OCI-LY7 (cell line): Measurements from ENCODE around the gene HRCT1. TPM values are rescaled to one million over a fixed set of nuclear protein-coding genes. Genes with fewer than 3 reads are reported as not detected.
A peak's percentile ranks its signal among the peaks of the same experiment; 100 is the strongest.

Experiments
- BruUV-seq: library from RNA; stranded (reverse); fragments of 400-500 nt; replicated peaks from 2 replicates; lab custom pipeline; 2021; lab: Mats Ljungman, UMichigan
- CTCF ChIA-PET: fragments of 300-600 bp; sonication (Branson Sonifier 250); formaldehyde crosslinking; loops from one replicate; lab custom pipeline; 2022; ENCODE audit warnings: antibody characterized with exemption; ENCODE audit not compliant: unreplicated experiment; lab: Charles Lee
- POLR2A ChIA-PET: fragments of 300-600 bp; sonication (Branson Sonifier 250); formaldehyde crosslinking; loops from one replicate; lab custom pipeline; 2022; ENCODE audit warnings: antibody characterized with exemption; lab: Charles Lee
- DNase-seq: peaks from one replicate; pipeline ENCODE4 v3.0.0-alpha.2; 2015; ENCODE audit warnings: low spot score
- H2AFZ ChIP-seq: fragments of 200-600 bp; sonication (generic), shearing (Covaris generic); 2 replicates; pipeline ENCODE4 v1.6.1; 2014; ENCODE audit warnings: mild to moderate bottlenecking, antibody characterized with exemption, low read length, moderate library complexity
- H3K27ac ChIP-seq: fragments of 200-600 bp; sonication (generic); 2 replicates; pipeline ENCODE4 v1.5.1; 2014; ENCODE audit warnings: mixed run types, low read depth, mild to moderate bottlenecking, moderate library complexity, low read length, inconsistent platforms; ENCODE audit not compliant: poor library complexity, severe bottlenecking
- H3K36me3 ChIP-seq: fragments of 200-600 bp; sonication (generic); 2 replicates; pipeline ENCODE4 v1.6.1; 2014; ENCODE audit warnings: mild to moderate bottlenecking, antibody characterized with exemption, low read length, moderate library complexity, mixed read lengths; ENCODE audit not compliant: insufficient read depth
- H3K4me1 ChIP-seq: fragments of 200-600 bp; sonication (generic); 2 replicates; pipeline ENCODE4 v1.5.1; 2014; ENCODE audit warnings: mild to moderate bottlenecking, low read length; ENCODE audit not compliant: insufficient read depth, poor library complexity, severe bottlenecking
- H3K4me2 ChIP-seq: fragments of 200-600 bp; sonication (generic); 2 replicates; pipeline ENCODE4 v1.6.1; 2014; ENCODE audit warnings: mild to moderate bottlenecking, low read length
- H3K4me3 ChIP-seq: fragments of 200-600 bp; sonication (generic); 2 replicates; pipeline ENCODE4 v1.5.1; 2014; ENCODE audit warnings: mild to moderate bottlenecking, low read depth, low read length; ENCODE audit not compliant: poor library complexity, severe bottlenecking
- H3K79me2 ChIP-seq: fragments of 200-600 bp; sonication (generic); 2 replicates; pipeline ENCODE4 v1.6.1; 2016; ENCODE audit warnings: low read depth, mild to moderate bottlenecking, low read length, moderate library complexity, mixed read lengths; ENCODE audit not compliant: insufficient read depth
- H3K9me2 ChIP-seq: fragments of 200-600 bp; sonication (generic); 2 replicates; pipeline ENCODE4 v1.6.1; 2016; ENCODE audit warnings: mild to moderate bottlenecking, low read length, mixed read lengths; ENCODE audit not compliant: insufficient read depth
- H3K9me3 ChIP-seq: fragments of 200-600 bp; sonication (generic); 2 replicates; pipeline ENCODE4 v1.6.1; 2014; ENCODE audit warnings: mild to moderate bottlenecking, mixed run types, low read length, mixed read lengths
- H4K20me1 ChIP-seq: fragments of 200-600 bp; sonication (generic); 2 replicates; pipeline ENCODE4 v1.6.1; 2014; ENCODE audit warnings: mild to moderate bottlenecking, antibody characterized with exemption, low read length, moderate library complexity, mixed read lengths; ENCODE audit not compliant: insufficient read depth
- EZH2phosphoT487 ChIP-seq: fragments of 200-600 bp; sonication (generic); IDR thresholded peaks from 2 replicates; pipeline ENCODE4 v1.6.1; 2018; ENCODE audit warnings: low read depth, borderline replicate concordance, mild to moderate bottlenecking, mixed run types, antibody characterized with exemption, low read length, moderate library complexity, mixed read lengths
- intact Hi-C: fragments of 100-400 bp; cut with micrococcal nuclease; formaldehyde crosslinking; loops from one replicate; pipeline ENCODE4 v1.10.0; 2022; ENCODE audit not compliant: unreplicated experiment
- total RNA-seq, 2 experiments: library from RNA; depleted of rRNA in 1 of 2; stranded (reverse); fragments of >200 nt in 1 of 2; shearing (Covaris generic) in 1 of 2; gene quantifications; 2 replicates each; pipeline ENCODE4 v1.2.3, GENCODE V29; 2014 to 2022
- TF ChIP-seq, protein P1 (sequence below): fragments of 200-600 bp; sonication (generic); conservative IDR thresholded peaks from 2 replicates; pipeline ENCODE4 v1.5.1; 2014; ENCODE audit warnings: mild to moderate bottlenecking, antibody characterized with exemption, low read length, moderate library complexity, mixed read lengths

HRCT1 gene
- total RNA-seq, 2 experiments from 2014 or later: not detected

DNA sequence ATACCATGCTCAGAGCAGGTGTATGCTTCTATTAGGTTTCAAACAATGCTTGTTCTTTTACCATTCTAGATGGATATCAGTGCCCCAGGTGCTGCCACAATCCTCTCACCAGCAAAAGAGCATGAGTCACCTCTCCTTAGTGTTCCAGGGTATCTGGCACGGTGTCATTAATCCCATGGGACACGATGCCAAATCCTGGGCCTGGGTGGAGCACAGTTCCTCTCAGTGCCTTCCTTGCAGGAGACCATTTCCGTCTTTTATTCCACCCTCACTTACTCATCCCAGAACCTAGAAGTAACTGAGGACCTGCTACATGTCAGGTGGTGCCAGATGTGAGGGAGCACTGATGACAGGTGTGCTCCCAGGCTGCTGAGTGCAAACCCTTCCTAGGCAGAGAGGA lies 34.5 kb upstream of the HRCT1 start:
- POLR2A ChIA-PET: no interaction called here
- Histone ChIP-seq H4K20me1 (no peaks in the 10 kb centered on the region), H3K9me3 (peaks cover 10% of the 10 kb centered on the region), H3K27ac (no peak overlapping the region), H3K79me2 (no peaks in the 10 kb centered on the region), H2AFZ (no peak overlapping the region), H3K36me3 (no peaks in the 10 kb centered on the region), H3K4me1 (no peaks in the 10 kb centered on the region), H3K4me2 (no peak overlapping the region), H3K4me3 (no peak overlapping the region), H3K9me2 (no peaks in the 10 kb centered on the region)
- DNase-seq: no peak
- CTCF ChIA-PET: no interaction called here
- intact Hi-C loops: no loop called here
- TF ChIP-seq EZH2phosphoT487: no peak
- TF ChIP-seq, protein P1, sequence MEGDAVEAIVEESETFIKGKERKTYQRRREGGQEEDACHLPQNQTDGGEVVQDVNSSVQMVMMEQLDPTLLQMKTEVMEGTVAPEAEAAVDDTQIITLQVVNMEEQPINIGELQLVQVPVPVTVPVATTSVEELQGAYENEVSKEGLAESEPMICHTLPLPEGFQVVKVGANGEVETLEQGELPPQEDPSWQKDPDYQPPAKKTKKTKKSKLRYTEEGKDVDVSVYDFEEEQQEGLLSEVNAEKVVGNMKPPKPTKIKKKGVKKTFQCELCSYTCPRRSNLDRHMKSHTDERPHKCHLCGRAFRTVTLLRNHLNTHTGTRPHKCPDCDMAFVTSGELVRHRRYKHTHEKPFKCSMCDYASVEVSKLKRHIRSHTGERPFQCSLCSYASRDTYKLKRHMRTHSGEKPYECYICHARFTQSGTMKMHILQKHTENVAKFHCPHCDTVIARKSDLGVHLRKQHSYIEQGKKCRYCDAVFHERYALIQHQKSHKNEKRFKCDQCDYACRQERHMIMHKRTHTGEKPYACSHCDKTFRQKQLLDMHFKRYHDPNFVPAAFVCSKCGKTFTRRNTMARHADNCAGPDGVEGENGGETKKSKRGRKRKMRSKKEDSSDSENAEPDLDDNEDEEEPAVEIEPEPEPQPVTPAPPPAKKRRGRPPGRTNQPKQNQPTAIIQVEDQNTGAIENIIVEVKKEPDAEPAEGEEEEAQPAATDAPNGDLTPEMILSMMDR: no peak
- no TSS peak for BruUV-seq

DNA sequence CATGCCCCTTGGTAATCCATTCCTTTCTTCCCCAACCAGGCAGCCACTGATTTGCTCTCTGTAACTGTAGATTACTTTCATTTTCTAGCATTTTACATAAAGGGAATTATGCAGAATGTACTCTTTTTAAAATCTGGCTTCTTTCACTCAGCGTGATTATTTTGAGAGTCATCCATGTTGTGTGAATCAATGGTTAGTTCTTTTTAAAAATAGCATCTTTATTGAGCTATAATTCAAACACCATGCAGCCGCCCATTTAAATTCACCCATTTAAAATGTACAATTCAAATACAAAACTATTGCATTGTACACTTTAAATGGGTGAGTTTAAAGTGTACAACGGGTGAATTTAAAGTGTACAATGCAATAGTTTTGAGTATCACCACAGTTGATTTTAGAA lies 33.5 kb upstream of the HRCT1 start:
- Histone ChIP-seq H3K4me1 (no peaks in the 10 kb centered on the region), H3K4me3 (no peak overlapping the region), H3K36me3 (no peaks in the 10 kb centered on the region), H3K4me2 (no peak overlapping the region), H3K27ac (no peak overlapping the region), H3K9me3 (peaks cover 19% of the 10 kb centered on the region), H3K9me2 (no peaks in the 10 kb centered on the region), H3K79me2 (no peaks in the 10 kb centered on the region), H4K20me1 (no peaks in the 10 kb centered on the region), H2AFZ (no peak overlapping the region)
- ChIA-PET CTCF (no interaction called here), POLR2A (no interaction called here)
- no peak for DNase-seq
- no TSS peak for BruUV-seq
- intact Hi-C loops: no loop called here
- TF ChIP-seq, protein P1: no peak
- no peak for TF ChIP-seq EZH2phosphoT487

DNA sequence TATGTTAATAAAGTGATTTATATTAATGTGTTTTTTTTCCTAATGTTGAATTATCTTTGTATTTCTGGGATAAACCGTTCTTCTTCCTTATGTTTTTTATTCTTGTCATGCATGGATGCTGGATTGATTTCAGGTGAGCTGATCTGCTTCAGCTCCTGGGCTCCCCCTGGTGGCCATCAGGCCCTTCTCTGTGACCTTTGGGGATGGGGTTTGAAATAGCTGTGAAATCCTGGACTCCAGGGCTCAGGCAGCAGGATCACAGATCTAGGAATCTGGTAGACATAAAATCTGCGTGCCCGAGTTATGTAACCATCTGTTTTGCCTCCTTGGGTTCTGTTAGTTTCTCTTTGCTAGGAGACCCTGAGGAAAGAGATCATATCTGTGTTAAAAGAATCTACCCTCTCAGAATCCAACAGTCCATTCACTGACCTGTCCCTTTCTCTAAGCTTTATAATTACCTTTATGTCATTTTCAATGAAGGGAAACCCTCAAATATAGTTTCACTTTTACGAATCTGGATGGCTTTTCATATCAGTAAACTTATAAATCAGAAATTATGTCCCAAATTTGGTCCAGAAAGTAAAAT lies 23.6 kb upstream of the HRCT1 start:
- H3K79me2 ChIP-seq: no peaks in the 10 kb centered on the region
- BruUV-seq: no TSS peak
- H3K4me2 ChIP-seq: no peak overlapping the region
- DNase-seq: peak; percentile 76
- no peak overlapping the region for H3K27ac ChIP-seq
- no peak overlapping the region for H3K4me3 ChIP-seq
- H3K4me1 ChIP-seq: no peaks in the 10 kb centered on the region
- CTCF ChIA-PET: interaction anchor here (0.7 to 1.1 kb wide), 4 partner anchors 34 to 92 kb away, joined by 3 to 5 read pairs (median 4); no protein-coding TSS in a partner anchor
- TF ChIP-seq, protein P1: peak; percentile 100
- TF ChIP-seq EZH2phosphoT487: no peak
- H3K9me2 ChIP-seq: no peaks in the 10 kb centered on the region
- POLR2A ChIA-PET: interaction anchor here (0.8 kb wide), 1 partner anchor 9 kb away, joined by 3 read pairs; no protein-coding TSS in a partner anchor
- intact Hi-C loops: loop anchor here (1.0 to 5.0 kb wide), 3 partner anchors 56 to 145 kb away; no protein-coding TSS in a partner anchor
- no peaks in the 10 kb centered on the region for H3K36me3 ChIP-seq
- no peak overlapping the region for H2AFZ ChIP-seq
- peaks cover 6% of the 10 kb centered on the region; the same call in 1 of the 2 replicates for H3K9me3 ChIP-seq
- no peaks in the 10 kb centered on the region for H4K20me1 ChIP-seq
